Ishikawa (cell line): ENCODE measurements around the gene CYP4Z1.

Experiments used
- CEBPB ChIP-seq: IDR thresholded peaks from 2 replicates; pipeline ENCODE4 v1.6.1; 2012
- CREB1 ChIP-seq: IDR thresholded peaks from 2 replicates; pipeline ENCODE4 v1.6.1; 2012; ENCODE audit warnings: low read depth
- EGR1 ChIP-seq: IDR thresholded peaks from 2 replicates; pipeline ENCODE4 v1.6.1; 2012
- EP300 ChIP-seq: IDR thresholded peaks from 2 replicates; pipeline ENCODE4 v1.6.1; 2012; ENCODE audit warnings: borderline replicate concordance
- FOXM1 ChIP-seq: IDR thresholded peaks from 2 replicates; pipeline ENCODE4 v1.6.1; 2012; ENCODE audit warnings: low read depth, borderline replicate concordance
- NFIC ChIP-seq: IDR thresholded peaks from 2 replicates; pipeline ENCODE4 v1.6.1; 2012
- RAD21 ChIP-seq: IDR thresholded peaks from 2 replicates; pipeline ENCODE4 v1.6.1; 2012; ENCODE audit warnings: low read depth
- TAF1 ChIP-seq: IDR thresholded peaks from 2 replicates; pipeline ENCODE4 v1.6.1; 2012; ENCODE audit warnings: low read depth, mild to moderate bottlenecking
- TCF12 ChIP-seq: IDR thresholded peaks from 2 replicates; pipeline ENCODE4 v1.6.1; 2012; ENCODE audit warnings: low read depth
- TEAD4 ChIP-seq: IDR thresholded peaks from 2 replicates; pipeline ENCODE4 v1.6.1; 2012
- YY1 ChIP-seq: IDR thresholded peaks from 2 replicates; pipeline ENCODE4 v1.6.1; 2012; ENCODE audit warnings: low read depth
- ZBTB7A ChIP-seq: IDR thresholded peaks from 2 replicates; pipeline ENCODE4 v1.6.1; 2012; ENCODE audit warnings: low read depth
- TF ChIP-seq, protein P1 (sequence below): IDR thresholded peaks from 2 replicates; pipeline ENCODE4 v1.6.1; 2012
- TF ChIP-seq, protein P2 (sequence below): IDR thresholded peaks from 2 replicates; pipeline ENCODE4 v1.6.1; 2012
- TF ChIP-seq, protein P3 (sequence below): IDR thresholded peaks from 2 replicates; pipeline ENCODE4 v1.6.1; 2012; ENCODE audit warnings: low read depth, mild to moderate bottlenecking

The CYP4Z1 gene, protein sequence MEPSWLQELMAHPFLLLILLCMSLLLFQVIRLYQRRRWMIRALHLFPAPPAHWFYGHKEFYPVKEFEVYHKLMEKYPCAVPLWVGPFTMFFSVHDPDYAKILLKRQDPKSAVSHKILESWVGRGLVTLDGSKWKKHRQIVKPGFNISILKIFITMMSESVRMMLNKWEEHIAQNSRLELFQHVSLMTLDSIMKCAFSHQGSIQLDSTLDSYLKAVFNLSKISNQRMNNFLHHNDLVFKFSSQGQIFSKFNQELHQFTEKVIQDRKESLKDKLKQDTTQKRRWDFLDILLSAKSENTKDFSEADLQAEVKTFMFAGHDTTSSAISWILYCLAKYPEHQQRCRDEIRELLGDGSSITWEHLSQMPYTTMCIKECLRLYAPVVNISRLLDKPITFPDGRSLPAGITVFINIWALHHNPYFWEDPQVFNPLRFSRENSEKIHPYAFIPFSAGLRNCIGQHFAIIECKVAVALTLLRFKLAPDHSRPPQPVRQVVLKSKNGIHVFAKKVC

DNA sequence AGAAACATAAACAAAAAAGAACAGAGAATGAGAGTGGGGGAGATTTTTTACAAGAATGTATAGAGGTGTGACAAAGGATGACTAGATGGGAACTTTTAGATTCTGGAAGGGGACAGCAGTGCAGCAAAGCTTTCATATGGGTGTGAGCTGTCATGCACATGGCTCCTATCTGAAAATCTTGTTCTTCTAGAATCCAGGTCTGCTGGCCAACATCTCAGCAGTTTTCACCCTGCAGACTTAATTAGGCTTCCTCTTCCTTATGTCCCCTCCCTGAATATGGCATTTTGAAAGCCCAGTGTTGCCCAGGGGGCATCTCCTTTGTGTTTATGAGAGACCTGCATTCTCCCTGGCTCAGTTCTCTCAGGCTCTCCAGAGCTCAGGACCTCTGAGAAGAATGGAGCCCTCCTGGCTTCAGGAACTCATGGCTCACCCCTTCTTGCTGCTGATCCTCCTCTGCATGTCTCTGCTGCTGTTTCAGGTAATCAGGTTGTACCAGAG lies at the start of gene CYP4Z1:
TSS of gene CYP4Z1 (plus strand) at position 135 of the 498 bp plus-strand sequence. CDS start at position 395, 260 bp downstream.
- no peak for TF ChIP-seq ZBTB7A
- TF ChIP-seq TEAD4, result no peak
- TF ChIP-seq RAD21, result no peak
- no peak for TF ChIP-seq TCF12
- TF ChIP-seq, protein P1, sequence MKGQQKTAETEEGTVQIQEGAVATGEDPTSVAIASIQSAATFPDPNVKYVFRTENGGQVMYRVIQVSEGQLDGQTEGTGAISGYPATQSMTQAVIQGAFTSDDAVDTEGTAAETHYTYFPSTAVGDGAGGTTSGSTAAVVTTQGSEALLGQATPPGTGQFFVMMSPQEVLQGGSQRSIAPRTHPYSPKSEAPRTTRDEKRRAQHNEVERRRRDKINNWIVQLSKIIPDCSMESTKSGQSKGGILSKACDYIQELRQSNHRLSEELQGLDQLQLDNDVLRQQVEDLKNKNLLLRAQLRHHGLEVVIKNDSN, result no peak
- no peak for TF ChIP-seq CREB1
- no peak for TF ChIP-seq YY1
- TF ChIP-seq CEBPB, result no peak
- TF ChIP-seq TAF1, result no peak
- TF ChIP-seq, protein P2, sequence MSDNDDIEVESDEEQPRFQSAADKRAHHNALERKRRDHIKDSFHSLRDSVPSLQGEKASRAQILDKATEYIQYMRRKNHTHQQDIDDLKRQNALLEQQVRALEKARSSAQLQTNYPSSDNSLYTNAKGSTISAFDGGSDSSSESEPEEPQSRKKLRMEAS, result no peak
- TF ChIP-seq EP300, result no peak
- no peak for TF ChIP-seq EGR1
- TF ChIP-seq FOXM1, result no peak
- TF ChIP-seq NFIC, result no peak
- TF ChIP-seq, protein P3, sequence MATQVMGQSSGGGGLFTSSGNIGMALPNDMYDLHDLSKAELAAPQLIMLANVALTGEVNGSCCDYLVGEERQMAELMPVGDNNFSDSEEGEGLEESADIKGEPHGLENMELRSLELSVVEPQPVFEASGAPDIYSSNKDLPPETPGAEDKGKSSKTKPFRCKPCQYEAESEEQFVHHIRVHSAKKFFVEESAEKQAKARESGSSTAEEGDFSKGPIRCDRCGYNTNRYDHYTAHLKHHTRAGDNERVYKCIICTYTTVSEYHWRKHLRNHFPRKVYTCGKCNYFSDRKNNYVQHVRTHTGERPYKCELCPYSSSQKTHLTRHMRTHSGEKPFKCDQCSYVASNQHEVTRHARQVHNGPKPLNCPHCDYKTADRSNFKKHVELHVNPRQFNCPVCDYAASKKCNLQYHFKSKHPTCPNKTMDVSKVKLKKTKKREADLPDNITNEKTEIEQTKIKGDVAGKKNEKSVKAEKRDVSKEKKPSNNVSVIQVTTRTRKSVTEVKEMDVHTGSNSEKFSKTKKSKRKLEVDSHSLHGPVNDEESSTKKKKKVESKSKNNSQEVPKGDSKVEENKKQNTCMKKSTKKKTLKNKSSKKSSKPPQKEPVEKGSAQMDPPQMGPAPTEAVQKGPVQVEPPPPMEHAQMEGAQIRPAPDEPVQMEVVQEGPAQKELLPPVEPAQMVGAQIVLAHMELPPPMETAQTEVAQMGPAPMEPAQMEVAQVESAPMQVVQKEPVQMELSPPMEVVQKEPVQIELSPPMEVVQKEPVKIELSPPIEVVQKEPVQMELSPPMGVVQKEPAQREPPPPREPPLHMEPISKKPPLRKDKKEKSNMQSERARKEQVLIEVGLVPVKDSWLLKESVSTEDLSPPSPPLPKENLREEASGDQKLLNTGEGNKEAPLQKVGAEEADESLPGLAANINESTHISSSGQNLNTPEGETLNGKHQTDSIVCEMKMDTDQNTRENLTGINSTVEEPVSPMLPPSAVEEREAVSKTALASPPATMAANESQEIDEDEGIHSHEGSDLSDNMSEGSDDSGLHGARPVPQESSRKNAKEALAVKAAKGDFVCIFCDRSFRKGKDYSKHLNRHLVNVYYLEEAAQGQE, result no peak

DNA sequence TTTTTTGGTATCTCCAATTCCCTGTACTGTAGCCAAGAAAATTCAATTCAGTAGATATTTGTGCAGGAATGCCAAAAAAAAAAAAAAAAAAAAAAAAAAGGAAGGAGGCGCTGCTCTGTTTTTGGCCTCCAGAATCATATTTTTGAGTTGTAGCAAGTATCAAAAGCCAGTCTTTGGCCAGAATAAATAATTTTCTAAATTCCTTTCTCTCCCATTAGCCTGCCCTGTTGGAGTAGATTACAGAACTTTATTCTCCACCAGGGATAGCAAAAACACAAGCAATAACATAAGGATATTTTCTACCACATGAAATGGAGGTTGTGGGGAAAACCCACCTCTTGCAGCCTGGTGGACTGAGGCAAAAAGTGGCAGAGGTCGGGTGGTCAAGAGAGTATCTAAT lies 46.0 kb upstream of the CYP4Z1 start:
- TF ChIP-seq TAF1 (no peak), EGR1 (no peak), EP300 (no peak), CEBPB (no peak)
- TF ChIP-seq, protein P2, result no peak
- TF ChIP-seq, protein P3, result no peak

DNA sequence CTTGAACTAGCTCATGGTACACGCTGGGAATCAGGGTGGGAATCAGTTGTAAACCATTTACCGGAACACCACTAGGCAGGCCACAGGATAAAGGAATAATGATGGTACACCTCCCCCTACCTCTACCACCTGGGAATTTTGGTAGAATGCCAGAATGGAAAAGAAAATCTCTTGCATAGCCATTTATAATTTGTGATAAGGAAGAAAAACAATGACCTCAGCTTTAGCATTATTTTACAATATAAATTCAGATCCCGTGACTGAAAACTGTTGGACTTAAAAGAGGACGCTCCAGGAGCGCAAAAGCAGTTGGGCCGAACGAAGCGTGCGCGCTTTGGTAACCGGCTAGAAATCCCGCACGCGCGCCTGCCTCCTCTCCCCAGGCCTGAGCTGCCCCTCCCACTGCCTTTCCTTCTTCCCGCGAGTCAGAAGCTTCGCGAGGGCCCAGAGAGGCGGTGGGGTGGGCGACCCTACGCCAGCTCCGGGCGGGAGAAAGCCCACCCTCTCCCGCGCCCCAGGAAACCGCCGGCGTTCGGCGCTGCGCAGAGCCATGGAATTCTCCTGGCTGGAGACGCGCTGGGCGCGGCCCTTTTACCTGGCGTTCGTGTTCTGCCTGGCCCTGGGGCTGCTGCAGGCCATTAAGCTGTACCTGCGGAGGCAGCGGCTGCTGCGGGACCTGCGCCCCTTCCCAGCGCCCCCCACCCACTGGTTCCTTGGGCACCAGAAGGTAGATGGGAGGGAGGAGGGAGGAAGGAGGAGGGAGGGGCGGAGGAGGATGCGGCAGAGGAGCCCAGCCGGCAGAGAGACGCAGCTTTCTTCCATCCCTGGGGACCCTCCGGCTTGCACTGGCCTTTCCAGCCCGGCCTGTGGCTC lies 43.5 kb upstream of the CYP4Z1 start, which contains the start of gene CYP4X1:
TSS of gene CYP4X1 (plus strand) at position 402 of the 873 bp plus-strand sequence. CDS start at position 551, 149 bp downstream.
- no peak for TF ChIP-seq EGR1
- TF ChIP-seq NFIC, result 0 out of 2 replicates have a peak, but pooled peaks have one; percentile 7
- TF ChIP-seq, protein P1, result no peak
- TF ChIP-seq ZBTB7A, result 0 out of 2 replicates have a peak, but pooled peaks have one; percentile 32
- TF ChIP-seq TEAD4, result no peak
- TF ChIP-seq FOXM1, result no peak

DNA sequence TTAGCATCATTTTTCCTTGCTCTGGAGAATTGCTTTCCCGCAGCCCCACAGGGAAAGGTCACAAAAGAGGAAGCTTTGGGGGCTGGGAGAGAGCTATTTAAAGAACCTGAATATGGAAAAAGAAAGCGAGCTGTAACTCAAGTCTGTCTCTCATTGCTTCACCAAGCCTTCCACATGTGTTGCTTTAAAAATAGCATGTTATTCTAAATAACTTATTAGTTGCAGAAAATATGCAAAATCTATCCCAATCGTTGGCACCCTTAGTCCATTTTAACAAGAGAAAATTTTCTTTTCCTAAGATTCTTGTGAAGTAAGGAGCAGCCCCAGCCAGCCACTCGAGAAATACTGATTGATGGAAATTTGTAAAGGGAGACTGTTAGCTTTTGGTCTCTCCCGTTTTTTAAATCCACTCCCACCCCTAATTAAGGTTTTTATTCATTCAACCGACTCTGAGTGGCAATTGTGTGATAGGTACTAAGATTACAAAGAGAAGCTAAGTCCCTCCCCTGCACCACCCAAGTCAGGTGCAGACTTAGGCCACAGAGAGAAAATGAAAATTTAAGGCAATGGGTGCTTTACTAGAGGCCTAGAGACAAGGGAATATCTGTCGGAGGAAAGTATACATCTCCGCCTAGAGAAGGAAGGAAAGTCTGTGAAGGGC lies 42.8 kb upstream of the CYP4Z1 start:
- TF ChIP-seq EGR1 (no peak), EP300 (no peak), TEAD4 (no peak), RAD21 (no peak), NFIC (no peak), YY1 (no peak), TAF1 (no peak), CEBPB (no peak), CREB1 (no peak), ZBTB7A (no peak), FOXM1 (no peak), TCF12 (no peak)
- TF ChIP-seq, protein P1, result no peak
- TF ChIP-seq, protein P2, result no peak
- TF ChIP-seq, protein P3, result no peak
